ENCODE results near the gene EMX2.

GRCh38 chr10:117581961-117582360, 39.4 kb downstream of the EMX2 start:
- no peak for TF ChIP-seq CTCF (IDR thresholded peaks at IDR 0.05; ENCODE audit: poor library complexity, severe bottlenecking)
- no peak for TF ChIP-seq POLR2AphosphoS5 (IDR thresholded peaks at IDR 0.05)
- no peak for TF ChIP-seq EZH2 (IDR thresholded peaks at IDR 0.05; ENCODE audit: borderline replicate concordance, insufficient read depth, low read length, poor library complexity, severe bottlenecking)
- TF ChIP-seq REST (IDR thresholded peaks at IDR 0.05; ENCODE audit: borderline replicate concordance) = no peak
- no peak for TF ChIP-seq EP300 (conservative IDR thresholded peaks at IDR 0.05; ENCODE audit: poor library complexity, severe bottlenecking)
- no peak for TF ChIP-seq RAD21 (conservative IDR thresholded peaks at IDR 0.05)
- no peak for TF ChIP-seq MXI1 (conservative IDR thresholded peaks at IDR 0.05; ENCODE audit: poor library complexity, severe bottlenecking)
- no peak for TF ChIP-seq TAF1 (IDR thresholded peaks at IDR 0.05; ENCODE audit: low read depth)
